Measurements from ENCODE around the gene CEACAM3.

The CEACAM3 gene

DNA sequence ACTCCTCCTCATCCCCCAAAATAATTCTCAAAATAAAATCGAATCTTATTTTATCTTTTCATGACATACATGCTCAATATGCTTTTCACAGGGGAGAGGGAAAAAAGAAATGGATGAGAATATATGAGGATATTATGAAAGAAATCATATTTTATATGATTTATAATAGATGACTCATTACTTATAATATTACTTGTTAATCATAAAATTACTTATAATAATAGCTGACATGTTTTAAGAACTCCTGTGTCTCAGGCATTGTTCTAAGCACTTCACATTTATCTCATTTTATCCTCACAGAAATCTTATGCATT is 3.0 kb upstream of the CEACAM3 start:
- DNase-seq: no peak

DNA sequence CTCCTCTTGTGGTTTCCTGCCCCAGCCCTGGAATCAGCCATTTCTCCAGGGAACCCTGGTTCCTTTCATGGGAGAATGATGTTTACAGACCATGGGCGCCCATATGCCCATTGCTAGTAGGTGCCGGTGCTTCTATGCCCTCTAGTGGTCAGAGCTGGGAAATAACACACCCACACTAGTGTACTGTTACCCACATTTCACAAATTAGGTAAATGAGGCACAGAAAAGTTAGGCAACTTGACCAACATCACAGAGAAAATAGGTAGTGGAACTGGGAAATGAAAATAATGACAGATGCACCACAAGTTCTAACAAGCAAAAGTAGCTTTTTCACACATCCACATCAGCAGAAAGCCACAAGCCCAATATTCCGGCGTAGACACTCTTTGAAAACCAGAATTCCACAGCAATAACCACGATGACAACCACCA is 1.3 kb upstream of the CEACAM3 start:
- DNase-seq: peak; percentile 64

DNA sequence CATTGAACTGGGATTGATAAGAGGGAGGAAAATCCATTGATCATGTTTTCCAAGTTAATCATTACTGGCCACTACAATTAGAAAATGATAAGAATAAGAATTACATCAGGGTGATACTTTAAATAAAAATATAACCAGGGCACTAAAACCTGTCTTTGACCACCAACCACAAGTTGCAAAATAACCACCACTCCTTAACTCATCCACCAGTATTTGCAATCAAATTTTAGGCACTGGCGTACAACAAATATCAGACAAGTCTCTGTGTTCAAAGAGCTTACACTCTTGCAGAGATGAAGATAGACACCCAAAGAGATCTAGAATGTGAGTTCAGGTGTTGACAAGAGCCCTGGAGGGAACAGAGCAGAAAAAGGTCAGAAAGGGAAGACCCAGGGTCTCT is 514 bp downstream of the CEACAM3 start:
- no peak for DNase-seq

DNA sequence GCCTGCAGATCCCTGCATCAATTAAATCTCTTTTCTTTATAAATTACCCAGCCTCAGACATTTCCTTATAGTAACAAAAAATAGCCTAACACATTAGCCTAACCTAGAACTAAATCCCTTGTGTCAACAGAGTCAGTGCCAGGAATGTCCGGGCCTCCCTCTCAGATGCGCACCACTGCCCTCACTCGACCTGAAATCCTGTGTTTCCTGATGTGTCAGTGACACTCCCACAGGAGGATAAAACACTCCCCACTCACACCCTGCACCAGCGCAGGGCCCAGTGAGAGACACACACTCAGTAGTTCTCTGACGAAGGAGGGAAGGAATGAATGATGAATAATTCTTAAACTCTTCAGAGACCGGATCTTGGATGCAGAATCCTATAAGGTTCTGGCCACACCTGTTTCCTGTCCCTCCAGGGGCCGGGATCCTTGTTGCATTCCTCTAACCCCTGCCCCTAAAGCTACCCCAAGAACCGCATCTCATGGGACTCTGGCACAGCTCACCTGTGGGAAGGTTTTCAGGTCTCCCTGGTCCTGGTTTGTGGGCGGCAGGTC is 3.1 kb downstream of the CEACAM3 start:
- no peak for DNase-seq

DNA sequence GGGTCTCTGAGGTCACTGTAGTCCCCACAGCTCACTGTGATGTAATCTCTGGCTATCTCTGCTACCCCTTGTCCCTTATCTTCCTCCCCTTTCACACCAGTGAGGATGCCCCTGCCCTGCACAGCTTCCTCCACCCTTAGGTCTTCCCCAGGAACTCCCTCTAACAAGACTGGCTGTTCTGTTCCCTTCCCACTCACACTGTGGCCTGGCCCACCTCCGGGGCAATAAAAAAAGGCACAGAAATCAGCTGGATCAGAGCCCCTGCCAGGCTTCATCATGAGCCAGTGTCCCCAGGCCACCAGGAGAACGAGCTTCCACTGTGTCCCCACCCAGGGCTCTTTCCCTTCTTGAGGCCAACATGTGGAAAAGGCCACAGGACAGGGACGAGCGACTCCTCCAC is 4.6 kb downstream of the CEACAM3 start:
- DNase-seq: no peak

DNA sequence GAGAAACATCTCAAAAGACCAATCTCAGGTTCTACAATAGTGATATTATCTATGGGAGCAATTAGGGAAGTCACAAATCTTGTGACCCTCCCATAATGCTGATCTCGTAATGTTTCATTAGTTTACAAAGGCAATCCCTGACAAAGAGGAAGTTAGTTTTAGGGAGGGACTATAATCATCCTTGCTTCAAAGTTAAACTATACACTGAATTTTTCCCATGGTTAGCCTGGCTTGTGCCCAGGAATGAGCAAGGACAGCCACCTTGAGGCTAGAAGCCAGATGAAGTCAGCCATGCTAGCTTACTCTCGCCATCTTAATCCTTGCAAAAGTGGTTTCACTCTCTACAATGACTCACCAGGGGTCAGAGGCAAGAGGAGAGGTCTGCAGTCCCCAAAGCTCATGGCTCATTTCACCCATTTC is 5.4 kb downstream of the CEACAM3 start:
- no peak for DNase-seq

DNA sequence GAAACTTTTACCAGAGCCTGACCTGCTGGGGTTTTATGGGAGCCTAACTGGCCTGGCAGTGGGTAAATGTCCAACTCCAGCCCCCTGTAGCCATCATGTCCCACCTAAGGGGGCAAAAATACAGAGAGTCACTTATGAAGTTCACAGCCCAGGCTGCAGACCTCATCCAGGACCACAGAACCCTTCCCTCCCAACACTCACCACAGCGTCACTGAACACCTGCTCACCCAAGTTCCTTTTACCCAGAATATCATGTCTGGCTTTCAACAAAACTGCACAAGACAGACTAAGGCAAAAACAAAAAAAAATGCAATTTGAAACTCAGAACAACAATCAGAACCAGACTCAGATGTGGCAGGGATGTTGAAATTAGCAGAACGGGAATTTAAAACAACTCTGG is 6.4 kb downstream of the CEACAM3 start:
- no peak for DNase-seq

DNA sequence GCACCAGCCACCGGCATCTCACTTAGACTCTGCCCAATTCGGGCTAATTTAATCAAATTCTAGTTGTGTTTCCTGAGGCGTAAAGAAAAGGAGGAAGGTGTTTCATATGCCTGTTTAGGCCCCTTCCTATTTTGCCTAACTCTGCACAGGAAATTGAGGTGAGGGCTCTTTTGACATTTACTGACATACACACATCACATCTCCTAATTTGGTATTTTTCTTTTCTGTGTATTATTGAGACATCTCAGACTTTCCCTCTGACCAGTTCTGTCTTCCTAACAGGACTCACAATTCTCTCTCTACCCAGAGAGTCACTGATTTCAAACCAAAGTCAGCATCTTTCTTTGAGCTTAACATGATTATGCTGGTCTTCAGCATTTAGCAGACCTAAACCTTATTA is 7.9 kb downstream of the CEACAM3 start:
- DNase-seq: no peak

DNA sequence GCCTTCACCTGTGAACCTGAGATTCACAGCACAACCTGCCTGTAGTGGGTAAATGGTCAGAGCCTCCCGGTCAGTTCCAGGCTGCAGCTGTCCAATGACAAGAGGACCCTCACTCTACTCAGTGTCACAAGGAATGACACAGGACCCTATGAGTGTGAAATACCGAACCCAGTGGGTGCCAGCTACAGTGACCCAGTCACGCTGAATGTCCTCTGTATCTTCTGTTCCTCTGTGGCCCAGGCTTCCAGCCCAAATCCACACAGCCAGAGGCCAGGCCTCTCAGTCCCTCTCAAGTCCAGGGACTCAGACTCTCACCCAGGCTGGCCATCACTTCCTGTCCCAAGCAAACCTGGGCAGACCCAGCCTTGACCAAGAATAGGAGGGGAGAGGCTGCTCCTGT is 10.8 kb downstream of the CEACAM3 start:
- DNase-seq: no peak

DNA sequence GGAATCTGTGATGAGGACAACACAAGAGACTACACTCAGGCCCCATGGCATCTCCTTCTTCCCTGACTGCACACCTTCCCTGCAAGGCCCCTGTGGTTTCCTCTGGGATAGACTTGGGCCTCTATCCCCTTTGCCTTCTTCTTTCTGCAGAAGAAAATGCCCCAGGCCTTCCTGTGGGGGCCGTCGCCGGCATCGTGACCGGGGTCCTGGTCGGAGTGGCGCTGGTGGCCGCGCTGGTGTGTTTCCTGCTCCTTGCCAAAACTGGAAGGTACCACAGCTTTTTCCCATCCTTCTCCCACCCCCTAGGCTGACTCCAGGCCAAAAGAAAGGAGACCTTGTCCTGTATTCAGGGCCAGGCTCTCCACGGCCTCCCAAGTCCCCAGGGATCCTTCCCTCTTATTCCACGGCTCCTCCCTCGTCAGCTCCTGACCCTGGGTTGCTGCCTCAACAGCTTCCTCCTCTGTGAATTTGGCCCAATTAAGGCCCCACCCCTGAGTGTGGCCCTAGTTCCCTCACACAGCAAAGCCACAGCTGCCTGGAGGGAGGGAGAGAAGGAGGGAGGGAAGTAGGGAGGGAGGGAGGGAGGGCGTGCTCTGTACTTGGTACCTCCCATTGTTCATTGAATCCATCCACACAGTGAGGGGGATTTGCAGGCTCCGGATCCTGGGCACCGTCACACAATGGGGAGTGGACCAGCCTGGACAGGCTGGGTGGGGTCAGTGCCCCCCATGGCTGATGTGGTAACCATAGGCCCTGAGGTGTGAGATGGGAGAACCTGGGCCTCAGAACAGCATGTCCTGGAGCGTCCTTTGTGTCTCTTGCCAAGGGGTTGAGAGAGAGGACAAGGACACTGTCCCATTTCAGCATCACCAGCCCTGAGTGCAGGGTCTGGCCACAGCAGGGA is 12.5 kb downstream of the CEACAM3 start:
- DNase-seq: no peak

DNA sequence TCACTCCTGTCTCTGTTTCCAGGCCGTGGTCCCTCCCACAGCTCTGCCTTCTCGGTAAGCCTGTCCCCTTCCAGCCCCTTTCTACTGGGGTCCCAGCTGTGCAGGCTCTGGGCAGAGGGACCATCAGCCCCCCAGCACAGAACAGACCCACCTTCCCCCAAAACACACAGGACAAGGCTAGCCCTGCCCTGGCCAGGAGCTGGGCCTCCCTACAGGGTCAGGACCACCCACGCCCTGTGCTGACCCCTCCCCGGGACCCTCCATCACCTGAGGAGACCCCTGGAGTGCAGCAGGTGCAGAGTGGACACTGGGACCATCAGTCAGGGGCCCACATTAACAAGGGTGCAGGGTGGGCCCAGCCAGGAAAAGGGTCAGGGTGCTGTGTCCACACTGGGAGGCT is 13.9 kb downstream of the CEACAM3 start:
- DNase-seq: no peak

DNA sequence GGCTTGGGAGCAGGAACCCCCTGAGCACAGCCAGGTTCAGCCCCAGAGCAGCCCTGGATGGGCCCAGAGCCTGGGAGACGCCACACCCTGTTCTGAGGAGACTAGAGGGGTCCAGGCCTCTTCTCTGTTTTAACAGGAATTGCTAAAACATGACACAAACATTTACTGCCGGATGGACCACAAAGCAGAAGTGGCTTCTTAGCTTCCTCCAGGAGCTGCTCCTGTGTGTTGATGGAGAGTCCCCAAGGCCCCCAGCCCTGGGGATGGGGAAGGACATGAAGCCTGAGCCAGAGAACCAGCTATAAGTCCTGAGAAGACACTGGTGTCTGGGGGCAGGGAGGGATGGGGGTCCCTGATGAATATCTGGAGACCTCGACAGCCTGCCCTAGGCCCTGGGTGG is 14.6 kb downstream of the CEACAM3 start:
- no peak for DNase-seq

DNA sequence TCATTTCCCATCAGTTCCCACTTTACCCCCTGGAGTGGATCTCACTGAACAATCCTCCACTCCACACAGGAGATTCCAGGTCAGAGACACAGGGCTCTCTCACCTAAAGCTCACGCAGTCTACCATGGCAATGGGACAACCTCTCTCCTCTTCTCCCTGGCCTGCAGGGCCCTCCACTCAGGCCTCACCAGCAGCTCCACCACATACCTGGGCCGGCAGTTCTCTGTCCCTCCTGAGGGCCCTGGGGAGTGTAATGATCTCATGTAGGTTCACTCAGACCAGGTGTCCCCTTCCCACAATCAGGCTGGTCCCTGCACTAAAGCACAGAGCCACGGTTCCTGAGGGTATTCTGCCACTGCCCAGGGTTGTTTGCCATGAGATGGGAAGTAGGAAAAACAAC is 15.6 kb downstream of the CEACAM3 start:
- no peak for DNase-seq

DNA sequence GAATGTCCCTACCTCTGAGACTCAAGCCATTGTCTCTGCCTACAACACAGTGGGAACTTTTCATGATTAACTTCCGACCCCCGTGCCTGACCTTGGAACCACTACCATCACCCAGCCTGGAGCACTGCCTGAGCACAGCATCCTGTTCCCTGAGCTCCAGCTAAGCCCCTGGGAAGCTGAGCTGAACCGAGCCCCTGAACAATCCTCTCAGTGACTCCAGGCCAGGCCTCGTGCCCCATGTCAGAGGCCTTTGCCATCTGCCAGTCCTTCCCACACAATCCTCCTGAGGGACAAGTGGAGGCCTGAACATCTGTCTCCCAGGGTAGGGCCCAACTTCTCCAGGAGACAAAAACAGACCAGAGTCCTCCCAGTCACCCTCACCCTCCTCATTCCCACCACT is 17.5 kb downstream of the CEACAM3 start:
- no peak for DNase-seq

DNA sequence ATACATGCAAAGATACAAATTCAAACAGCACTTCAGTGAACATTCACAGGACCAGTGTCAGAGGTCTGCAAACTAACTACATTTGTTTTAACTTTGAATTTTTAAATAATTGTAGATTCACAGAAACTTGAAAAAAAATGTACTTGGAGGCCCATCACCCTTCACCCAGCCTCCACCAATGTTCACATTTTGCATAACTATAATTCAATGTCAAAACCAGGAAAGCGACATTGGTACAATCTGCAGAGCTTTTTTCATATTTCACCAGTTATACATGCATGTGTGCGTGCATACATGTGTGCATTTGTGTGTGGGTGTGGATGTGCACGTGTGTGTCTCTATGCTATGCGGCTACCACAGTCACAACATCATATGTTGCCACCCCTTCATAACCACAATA is 18.9 kb downstream of the CEACAM3 start:
- no peak for DNase-seq

DNA sequence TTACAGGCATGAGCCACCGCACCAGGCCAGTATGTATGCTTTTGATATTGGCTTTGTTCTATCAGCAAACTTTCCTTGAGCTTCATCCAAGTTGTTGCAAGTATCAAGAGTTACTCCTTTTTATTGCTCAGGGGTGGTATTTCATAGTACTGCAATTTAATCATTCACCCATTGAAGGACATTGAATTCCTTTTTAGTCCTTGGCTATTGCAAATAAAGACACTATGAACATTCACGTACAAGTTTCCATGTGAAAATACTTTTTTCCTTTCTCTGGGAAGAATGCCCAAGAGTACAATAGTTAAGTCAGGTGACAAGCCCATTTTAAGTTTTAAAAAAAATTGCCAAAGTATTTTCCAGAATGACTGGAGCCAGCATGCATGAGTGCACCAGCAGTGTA is 20.4 kb downstream of the CEACAM3 start:
- no peak for DNase-seq

DNA sequence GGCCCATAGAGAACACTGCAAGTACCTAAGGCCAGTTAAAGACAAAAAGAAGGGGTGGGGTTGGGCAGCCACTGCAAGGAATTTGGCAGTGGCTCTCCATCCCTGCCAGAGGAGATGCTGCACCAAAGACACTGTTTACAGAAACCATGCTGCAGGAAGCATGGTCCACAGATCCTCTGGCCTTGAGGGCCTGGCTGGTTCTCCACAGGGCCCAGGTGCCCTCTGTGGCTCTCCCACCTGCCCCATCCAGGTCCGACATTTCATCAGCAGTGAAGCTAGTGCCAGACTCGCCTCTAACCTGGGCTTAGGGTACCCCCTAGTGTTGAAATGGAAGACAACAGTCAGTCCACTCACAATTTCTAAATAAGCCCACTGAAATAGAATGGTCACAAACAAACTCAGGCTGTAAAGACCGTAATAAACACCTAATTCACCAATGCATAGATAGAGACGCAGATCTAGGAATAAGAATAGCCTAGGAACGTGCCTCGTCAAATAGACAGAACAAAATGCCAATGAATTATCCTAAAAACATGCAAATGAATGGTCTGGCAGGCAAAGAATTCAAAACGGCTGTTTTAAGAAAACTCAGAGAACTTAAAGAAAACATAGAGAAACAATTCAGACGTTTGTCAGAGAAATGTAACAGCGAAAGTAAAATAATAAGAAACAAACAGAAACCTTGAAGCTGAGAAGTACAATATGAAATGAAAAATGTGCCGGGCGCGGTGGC is 24.8 kb downstream of the CEACAM3 start:
- peak; percentile 19 for DNase-seq

DNA sequence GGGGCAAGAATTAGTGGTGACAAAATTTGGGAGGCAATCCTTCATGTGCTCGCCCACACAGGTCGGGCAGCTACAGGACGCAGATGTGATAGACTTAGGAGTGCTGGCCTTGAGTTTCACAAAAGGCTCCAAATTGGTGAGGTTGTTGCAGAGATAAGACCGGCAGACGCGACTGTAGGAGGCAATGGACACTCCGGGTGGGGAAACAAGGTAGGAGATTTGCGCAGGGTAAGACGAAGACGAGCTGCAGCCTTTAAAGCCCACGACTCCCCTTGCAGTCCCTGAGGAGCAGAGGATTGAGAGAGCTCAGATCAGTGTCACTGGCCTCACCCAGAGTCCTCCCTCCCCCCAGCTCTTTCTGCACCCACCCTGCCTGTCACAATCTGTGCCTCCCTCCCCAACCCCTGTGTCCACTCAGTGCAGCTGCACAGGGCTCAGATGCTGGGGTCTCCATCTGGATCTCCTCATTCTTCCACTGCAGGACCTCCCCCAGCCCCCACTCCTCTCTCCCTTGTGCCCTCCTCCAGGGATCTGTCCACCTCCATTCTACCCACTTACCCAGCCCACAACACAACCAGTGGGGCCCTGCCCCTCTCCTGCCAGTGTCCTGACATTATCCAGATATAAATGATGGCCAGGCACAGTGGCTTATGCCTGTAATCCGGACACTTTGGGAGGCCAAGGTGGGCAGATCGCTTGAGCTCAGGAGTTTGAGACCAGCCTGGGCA is 41.8 kb downstream of the CEACAM3 start:
- no peak for DNase-seq

DNA sequence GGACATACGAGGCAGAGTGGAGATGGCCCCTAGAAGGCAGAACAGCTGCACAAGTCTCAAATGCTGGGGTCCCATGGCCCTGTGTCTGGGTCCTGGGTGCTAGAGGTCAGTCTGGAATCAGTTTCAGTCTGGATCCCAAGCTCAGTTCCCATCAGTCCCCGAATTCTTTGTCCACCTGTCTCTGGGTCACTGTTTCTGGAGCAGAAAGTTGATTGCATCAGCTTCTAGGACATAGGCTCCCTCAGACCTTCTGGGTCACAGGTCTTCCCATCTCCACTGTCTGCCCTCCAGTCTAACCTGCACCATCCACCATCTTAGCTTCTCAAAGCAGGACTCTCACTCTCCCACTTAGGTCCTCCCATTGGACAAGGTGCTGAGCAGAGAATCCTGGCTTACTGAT is 42.8 kb downstream of the CEACAM3 start:
- no peak for DNase-seq

DNA sequence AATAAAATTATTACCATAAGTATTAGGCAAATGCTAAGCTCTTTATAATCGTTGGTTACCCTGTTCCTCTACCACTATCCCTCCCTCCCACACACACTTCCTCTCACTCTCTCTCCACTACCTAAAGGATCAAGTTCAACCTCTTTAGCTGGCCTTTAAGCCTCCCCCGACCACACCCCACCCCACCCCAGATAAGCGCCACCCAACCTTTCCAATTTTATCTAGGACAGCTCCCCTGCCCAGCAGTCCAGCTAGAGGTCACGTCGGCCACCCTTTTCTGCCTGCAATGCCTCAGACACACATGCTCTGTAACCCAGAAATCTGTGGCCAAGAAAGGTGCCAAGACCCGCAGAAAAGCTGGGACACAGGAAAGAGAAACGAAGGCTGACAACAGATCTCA is 47.0 kb downstream of the CEACAM3 start:
- no peak for DNase-seq

DNA sequence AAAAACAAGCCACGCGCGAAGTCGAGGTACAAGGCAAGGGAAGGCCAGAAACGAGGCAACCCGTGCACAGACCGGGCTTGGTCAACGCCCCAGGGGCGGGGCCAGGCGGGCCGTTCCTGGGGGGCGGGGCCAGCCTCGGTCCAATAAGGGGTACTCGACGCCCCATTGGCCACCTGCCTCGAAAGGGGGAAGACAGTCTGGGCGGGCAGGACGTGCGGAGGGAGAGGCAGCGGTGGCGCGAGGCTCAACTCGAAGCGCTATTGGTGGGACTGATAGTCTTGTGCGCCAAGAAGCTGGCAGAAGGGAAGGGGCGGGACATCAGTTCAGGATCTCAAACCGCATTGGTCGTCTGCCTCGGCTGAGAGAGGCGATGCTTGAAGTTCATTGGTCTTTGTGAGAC is 48.2 kb downstream of the CEACAM3 start, which contains the start of gene LYPD4:
TSS of gene LYPD4 (minus strand) at position 83 of the 400 bp plus-strand sequence. CDS start 5,398 bp downstream, outside the sequence.
- no peak for DNase-seq

DNA sequence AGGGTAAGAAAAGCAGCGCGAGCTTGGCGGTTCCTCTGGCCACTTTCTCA is 48.4 kb downstream of the CEACAM3 start, which contains the start of gene DMRTC2:
TSS of gene DMRTC2 (plus strand) at position 42 of the 50 bp plus-strand sequence. CDS start 2,387 bp downstream, outside the sequence.
- DNase-seq: no peak

DNA sequence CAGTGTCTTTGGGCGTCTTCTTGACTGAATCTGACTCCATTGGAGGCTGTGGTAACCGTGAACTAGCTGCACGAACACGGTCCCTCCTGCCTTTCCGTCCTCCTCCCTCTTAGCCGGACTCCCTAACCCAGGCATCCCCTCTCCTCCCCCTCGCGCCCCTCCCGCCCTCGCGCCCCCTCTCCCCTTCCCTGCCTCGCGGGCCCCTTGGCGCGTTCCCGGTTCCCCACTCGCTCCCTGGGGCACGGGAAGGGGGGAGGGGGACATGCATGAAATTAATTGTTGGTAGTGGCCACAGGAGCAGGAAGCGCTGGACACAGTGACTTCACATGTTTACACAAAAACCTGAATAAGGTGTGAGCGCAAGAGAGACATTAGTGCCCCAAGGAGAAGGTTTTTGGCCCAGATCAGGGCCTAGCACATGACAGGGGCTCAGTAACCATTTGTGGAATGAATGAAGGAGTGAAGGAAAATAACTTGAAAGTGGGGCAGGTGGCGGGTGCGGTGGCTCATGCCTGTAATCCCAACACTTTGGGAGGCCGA is 48.7 kb downstream of the CEACAM3 start:
- no peak for DNase-seq

Data from activated T-cell treated with anti-CD3 and anti-CD28 coated beads for 4 hours (primary cell).